Activated CD8-positive, alpha-beta memory T cell treated with anti-CD3 and anti-CD28 coated beads for 4 hours (primary cell): ENCODE data around the gene TAS2R38.
"Not testable (repeated sequence)": the region's sequence is repeated elsewhere in the genome, so short reads cannot be mapped to it uniquely, and the experiment has no call there.

ENCODE experiments used
- DNase-seq, 2 donors: peaks; one replicate each; pipeline ENCODE4 v3.0.0-alpha.2; 2020; ENCODE audit warnings: low read depth in 2 of 2

Gene TAS2R38

DNA sequence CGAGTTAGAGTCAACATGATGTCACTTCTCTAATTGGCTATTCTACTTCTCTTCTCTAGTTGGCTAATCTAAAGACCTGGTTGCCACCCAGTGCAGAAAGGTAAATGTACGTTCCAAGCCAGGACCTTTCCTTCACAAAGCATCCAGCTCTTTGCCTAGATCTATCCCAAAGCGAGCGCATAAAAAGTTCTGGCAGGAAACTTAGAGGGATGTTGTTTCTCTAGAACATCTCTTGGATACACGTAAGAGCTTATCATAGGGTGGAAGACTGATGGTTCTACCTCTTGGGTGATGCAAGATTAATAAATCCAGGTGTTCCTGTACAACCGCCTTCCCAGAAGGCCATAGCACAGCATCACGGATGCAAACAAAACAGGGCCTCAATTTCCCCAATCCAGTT lies at the start of gene TAS2R38:
TSS of gene TAS2R38 (minus strand) at position 101 of the 400 bp plus-strand sequence. CDS start at position 17, 84 bp downstream.
- DNase-seq, result no peak

DNA sequence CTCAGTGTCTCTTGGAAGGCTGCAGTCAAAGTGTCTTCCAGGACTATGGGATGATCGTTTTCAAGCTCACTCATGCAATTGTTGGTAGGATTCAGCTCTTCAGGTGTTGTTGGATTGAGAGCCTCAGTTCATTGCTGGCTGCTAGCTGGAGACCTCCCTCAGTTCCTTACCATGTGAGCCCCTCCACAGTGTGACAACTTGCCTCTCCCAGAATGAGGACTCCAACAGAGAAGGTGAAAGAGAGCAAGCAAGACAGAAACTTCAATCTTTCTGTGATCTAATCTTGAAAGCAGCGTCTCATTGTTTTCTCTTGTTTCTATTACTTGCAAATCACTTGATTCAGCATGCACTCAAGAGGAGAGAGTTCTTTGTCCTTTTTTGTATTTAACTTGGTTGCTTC lies 44.6 kb upstream of the TAS2R38 start:
- DNase-seq, result no peak

DNA sequence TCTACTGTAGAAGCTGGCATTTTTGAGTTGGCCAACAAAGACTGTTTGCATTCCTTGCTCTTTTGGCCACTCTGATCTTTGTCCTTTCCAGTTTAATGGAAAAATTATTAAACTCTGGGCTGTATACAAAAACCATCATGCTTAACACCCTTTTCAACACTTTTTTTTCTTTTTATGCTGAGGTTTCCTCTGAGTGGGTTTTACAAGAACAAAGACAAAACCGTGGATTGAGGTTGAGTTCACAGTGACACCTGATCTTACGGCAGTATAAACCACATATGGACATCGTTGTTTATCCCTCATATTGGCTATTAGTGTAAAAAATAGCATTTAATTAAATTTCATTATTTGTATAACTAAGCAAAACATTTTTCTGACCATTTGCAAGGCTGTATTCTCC lies 43.9 kb upstream of the TAS2R38 start:
- DNase-seq, result no peak

DNA sequence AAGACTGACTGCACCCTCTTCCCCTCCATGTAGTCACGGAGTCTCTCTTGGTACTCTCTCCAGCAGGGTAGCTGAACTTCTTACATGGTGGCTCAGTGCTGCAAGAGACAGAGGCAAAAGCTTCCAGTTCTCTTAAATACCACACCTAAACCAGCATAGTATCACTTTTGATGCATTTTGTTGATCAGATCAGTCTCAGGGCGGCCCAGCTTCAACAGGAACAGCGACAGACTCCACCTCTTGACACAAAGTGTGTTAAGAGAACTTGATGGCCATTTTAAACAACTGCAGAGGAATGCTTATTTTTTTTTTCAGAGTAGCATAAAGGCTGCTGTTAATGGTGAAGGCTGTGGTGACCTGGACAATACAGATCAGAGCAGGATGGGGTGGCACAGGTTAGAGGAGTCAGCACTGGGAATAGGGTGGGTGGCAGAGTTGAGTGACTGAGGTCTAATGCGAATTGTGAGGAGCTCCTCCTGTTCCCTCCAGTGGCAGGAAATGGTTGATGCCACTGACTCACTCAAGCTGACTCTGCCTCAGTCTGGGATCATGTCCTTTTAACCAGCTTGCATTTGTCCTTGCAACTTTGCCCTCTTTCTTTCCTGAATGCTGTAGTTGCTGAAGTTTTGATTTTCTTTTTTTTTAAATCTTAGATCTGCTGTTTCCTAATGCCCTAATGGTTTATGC lies 39.4 kb upstream of the TAS2R38 start:
- DNase-seq, result no peak

DNA sequence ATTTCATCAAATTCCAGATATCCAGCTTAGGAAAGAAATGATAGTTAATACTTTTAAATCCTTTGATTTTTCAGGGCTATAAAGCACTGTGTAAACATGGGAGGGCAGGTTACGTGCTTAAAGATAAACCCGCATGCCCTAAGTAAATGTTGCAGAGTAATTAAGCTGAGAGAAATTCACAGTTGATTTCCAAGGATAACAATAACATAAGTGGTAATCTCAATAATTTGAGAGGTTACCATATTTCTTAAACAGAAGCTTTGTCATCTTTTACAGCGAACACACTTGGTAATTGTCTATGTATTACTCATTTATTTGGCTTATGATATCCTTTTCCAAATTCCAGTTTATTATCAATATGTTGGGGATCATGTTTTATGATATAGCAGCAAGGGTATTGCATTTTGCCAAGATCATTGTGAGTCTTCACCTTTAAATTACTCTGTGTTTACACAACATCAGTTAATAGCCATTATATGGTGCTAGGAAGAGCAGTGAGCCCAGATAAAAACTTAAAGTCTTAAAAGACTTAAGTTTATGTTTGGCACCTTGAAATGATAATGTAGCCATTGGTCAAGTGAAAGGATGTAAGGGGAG lies 37.5 kb upstream of the TAS2R38 start:
- no peak for DNase-seq

DNA sequence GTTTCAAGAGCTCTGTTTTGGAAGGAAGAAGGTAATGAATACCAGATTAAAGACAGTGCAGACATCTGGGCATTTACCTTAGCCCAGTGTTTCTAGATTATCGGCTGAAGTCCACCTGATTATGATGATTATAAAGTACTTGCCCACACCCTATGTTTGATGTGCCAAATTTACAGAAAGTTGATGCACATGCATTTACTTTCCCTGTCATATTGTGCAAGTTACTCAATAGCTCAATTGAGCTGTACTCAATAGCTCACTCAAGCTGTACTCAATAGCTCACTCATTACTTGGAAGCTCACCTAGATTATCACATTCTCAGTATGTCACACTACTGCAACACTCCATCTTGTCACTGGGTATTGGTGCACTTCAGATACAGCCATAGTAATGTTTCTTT lies 35.6 kb upstream of the TAS2R38 start:
- no peak for DNase-seq

DNA sequence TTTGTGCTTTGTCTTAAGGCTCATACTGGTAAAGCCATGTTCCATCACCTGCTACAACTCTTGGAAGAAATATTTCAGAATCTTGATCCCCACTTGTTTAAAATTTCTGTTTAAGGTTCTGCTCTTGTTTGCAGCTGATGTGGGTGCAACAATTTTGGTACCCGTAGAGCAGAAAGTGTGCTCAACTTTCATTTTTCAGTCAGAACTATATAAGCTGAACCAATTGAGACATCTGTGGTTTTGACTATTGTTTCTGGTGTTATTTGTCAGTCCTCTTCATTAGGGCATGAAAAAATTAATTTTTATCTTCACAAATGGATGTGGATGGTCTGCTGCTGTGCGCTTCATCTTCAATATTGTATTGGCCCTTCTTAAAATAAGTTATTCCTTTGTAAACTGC lies 33.0 kb upstream of the TAS2R38 start:
- no peak for DNase-seq

DNA sequence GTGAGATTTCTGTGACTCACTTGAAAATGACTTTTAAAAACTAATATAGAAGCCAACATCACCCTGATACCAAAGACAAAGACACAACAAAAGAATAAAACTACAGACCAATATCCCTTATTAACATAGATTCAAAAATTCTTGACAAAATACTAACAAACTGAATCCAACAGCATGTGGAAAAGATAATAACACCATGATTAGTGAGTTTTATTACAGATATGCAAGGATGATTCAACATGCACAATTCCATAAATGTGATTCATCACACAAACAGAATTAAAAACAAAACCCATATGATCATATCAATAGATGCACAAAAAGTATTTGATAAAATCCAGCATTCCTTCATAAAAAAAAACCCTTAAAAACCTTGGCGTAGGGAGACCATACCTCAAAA lies 28.6 kb upstream of the TAS2R38 start:
- no peak for DNase-seq

DNA sequence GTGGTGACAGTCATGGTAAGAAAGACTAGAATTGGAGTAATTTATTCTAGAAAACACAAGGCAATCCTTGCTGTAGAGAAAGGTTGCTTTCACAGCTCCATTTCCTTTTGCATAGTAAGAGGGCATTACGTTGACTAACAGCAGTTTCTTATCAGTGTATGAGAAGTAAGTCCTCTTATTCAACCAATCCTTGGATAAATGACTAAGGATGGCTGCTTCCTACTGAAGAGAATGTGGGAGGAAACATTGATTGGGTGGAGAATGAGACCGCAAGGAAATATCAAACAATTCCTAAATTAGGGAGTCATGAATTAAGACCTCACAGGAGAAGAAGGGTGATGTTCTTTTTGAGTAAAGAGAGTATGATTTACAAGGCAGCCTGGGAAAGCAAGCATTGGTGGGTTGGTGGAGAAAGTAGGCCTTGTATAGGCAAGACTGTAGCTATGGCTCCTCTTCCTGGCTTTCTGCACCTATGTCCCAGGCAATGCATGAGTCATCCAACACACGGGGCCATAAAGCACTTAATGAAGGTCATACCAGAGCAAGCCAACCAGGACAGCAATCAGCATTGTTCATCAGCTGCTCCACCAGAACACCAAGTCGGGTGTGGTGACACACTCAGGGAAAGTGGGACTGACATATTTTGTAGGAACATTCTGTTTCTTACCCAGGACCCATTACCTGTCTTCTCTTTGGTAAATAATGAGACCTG lies 27.7 kb upstream of the TAS2R38 start:
- no peak for DNase-seq

DNA sequence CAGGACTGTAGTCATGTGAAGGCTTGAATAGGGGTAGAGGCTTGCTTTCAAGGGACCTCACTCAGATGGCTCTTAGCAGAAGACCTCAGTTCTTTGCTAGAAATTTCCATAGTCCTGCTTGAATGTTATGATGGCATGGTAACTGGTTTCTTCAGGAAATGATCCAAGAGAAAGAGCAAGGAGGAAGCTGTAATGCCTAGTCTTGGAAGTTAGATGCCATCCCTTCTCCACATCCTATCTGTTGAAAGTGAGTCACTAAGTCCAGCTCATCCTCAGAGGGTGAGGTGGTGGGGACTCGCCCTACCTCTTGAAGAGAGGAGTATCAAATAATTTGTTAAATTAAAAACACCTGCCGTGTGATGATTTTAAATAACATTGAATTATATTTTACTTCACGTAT lies 26.7 kb upstream of the TAS2R38 start:
- no peak for DNase-seq

DNA sequence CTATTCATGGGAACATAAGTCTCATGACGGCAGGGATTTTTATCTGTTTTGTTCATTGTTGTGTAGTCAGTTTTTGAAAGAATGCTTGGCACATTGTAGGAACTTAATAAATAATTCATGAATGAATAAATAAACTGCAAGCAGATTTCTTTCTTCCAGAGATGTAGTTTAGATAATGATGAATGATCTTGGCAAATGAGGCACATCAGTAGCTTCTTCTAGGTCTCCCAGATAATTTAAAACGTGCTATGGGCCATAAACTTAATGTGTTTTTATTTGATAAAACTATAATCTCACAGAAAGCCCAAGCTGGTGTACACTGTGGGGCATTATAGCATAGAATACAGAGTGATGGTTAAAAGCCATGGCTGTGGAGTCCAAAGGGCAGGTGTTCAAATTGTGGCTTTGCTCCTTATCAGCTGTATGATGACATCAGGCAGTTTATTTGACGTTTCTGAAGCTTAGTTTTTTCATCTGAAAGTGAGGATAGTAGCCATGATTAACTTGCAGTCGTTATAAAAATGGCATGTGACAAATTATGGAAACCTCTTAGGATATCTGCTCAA lies 25.6 kb upstream of the TAS2R38 start:
- DNase-seq, result no peak

DNA sequence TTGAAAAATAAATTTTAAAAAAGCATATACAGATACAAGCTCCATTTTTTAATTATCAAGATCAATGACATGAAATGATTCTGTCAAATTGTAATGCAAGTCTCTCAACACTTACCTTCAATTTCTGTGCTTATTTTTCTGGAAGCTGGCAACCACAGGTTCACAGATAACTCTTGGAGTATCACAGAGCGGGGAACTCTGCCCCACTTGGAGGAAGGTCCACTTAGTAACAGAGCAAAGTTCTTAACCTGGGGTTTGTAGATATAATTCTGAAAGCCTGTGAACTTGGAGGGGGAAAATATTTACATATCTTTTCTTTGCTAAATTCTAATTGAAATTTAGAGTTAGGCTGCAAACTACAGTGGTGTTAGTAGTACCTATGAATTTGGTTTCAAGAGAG lies 19.8 kb upstream of the TAS2R38 start:
- DNase-seq, result no peak

DNA sequence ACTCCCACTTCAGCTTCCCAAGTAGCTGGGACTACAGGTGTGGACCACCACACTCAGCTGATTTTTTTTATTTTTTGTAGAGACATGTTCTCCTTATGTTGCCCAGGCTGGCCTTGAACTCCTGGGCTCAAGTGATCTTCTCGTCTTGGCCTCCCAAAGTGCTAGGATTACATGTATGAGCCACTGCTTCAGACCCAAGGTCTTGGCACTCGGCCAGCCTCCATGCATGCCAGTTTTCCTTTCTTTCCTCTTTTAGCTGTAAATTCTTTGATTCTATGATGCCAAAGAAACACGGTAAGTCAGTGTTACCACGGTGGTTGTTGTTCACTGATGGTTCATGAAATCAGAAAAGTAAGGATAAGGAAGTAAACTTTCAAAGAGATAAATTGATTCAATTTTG lies 19.1 kb upstream of the TAS2R38 start:
- DNase-seq, result no peak

DNA sequence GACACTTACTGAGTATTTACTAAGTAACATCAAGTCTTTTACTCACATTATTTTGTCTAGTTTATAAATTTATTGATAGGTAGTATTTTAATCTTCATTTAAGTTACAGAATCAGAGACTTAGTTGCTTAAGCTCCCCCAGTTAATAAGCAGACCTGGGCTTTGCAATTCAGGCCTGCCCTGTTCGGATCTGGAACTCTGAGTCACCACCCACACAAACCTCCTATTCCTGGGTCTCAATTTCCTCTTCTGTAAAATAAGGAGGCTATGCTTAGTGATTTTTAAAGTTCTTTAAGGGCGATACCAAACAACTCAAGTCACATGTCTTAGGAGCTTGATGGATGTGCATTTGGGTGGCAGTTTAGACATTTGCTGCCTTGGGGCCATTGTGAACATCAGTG lies 18.6 kb upstream of the TAS2R38 start:
- no peak for DNase-seq

DNA sequence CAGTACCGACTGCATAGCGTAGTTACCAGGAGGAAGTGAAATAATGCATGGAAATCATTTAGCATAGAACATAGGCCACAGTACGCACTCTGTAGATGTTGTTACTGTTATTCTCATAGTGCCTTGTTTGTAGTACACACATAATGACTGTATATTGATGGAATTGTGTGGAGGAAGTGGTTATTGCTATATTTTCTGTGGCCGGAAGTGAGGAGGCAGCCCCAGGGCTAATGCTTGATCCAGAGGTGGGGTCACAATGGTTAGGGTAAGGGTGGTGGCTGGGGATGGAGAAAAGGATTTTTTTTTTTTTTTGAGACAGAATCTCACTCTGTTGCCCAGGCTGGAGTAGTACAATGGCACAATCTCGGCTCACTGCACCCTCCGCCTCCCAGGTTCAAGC lies 17.6 kb upstream of the TAS2R38 start:
- no peak for DNase-seq

DNA sequence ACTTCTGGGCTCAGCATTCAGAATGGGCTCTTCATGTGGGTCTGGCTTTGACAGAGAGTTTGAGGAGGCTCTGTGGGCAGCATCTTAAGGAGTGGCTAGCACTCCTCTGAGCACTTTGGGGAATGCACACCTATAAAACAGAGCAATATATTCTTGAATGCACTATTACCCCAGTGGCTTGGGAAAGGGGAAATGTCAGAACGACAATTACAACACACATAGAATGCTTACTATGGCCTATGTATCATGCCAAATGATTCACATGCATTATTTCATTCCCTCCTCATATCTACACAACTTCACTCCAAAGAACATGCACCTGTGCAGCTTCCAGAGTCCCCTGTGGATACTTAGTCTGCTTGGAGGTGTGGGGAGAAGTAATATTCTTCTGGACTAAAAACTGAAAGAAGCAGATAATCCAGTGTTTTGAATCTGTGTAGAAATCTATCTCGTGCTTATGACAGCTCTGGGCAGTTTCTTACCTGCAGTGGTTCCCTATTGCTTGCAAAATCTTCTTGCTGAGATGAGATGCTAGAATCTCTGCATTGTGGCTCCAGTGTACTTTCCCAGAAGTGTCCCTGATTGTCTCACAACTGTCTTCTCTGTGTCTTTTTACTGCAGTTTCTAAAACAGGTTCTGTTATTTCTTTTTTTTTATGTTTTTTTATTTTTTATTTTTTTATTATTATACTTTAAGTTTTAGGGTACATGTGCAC lies 16.6 kb upstream of the TAS2R38 start:
- no peak for DNase-seq

DNA sequence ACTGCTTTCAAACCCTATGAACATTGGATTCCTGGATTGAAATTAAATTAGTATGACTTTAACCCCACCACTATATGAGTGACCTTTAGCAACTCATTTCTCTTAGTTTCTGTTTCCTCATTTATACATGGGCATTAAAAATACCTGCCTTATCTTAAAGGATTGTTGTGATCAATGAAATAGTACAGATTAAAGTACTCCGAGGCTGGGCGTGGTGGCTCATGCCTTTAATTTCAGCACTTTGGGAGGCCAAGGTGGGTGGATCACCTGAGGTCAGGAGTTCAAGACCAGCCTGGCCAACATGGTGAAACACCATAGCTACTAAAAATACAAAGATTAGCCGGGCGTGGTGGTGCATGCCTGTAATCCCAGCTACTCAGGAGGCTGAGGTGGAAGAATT lies 14.2 kb upstream of the TAS2R38 start:
- not testable (repeated sequence) for DNase-seq

DNA sequence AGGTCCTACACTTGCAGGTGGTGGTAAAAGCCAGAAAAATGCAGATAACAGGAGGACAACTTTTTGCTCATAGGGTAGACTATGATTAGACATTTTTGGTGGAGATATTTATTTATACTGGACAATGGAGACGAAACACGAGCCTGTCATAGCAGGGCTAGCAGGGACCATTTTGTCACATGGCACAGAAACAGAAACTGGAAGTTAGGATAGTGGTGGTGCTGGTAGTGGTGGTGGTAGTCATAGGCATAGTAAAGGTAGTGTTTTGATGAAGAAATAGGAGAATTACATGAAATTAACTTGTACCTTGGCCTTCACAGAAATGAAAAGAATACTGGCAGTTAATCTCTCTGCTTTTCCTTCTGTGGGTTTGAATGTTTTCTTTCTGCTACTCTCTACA lies 13.3 kb upstream of the TAS2R38 start:
- DNase-seq, result no peak

DNA sequence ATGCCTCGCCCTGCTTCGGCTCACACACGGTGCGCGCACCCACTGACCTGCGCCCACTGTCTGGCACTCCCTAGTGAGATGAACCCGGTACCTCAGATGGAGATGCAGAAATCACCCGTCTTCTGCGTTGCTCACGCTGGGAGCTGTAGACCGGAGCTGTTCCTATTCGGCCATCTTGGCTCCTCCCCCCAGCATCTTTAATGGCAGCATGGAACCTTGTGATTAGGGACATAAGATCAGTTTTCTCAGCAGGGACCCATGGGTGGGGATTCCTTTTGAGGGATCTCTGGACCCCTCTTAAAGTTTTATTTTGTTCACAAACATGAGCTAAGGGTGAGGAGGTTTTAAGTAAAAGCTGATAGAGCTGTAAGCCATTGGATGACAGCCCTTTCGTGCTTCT lies 12.4 kb upstream of the TAS2R38 start:
- not testable (repeated sequence) for DNase-seq

DNA sequence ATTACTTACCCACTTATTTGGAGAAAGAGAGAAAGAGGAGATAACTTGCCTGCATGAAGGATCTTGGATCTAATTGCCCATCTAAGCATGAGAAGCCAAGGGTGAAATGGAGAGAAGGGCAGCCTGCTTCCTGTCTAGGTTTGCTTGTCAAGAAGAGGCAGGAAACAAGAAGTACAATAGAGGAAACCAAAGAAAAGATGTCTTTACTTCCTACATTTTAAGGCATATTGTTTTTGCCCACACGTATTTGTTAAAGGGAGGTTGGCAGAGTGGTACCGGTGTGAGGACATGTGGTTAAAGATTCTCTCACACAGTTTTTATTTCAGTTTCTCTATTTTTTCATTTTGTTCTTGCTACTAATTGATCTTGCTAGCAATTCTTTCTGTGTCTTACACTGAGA lies 6.0 kb upstream of the TAS2R38 start:
- DNase-seq, result no peak

DNA sequence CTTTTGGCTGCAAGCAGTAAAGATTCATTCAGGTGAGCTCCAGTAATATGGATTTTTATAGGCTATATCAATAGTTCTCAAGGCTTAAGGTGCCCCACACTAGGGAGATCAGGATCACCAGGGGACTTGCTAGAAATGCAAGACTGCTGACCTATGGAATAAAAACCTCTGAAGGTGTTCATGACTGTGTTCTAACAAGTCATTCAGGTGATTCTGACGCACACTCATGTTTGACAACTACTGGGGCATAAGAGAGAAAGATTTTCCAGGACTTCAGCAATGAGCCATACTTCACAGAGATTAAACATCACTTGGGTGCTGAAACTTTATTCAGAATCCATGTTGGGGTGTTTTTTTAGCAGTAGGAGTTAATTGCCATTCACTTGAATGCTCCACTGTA lies 4.8 kb upstream of the TAS2R38 start:
- no peak for DNase-seq

DNA sequence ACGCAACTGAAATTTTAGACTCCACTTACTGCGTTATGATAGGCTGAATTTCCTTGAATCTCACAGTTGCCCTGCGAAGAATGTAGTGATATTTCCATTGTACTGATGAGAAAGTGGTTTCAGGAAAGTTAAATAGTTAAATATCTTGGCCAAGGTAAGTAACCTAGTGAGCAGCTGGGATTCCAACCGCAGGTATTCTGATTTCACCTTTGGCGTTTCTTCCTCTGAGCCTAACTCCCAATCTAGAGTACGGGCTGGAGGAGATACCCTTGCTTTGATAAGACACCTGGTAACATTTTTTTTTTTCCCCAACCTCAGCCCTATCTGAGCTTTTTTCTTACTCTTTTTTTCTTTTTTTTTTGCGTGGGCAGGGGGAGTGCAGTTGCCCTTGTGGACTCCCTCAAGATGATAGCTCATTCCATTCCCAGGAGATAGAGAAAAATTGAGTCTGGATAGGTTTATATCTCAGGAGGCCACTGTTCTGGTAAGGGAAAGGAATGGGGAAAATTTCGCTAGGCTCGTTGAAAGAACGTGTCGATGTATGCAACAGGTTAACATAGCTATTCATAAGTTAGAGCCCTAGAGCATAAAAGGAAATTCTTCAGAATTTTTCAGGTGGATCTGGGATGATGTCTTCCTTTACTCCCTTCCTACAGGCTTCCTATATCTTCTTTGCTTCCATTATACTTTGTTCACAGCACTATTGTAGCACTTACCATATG lies 3.1 kb upstream of the TAS2R38 start:
- DNase-seq, result no peak
